ENCODE results near the gene AKAP13.

The AKAP13 gene

DNA sequence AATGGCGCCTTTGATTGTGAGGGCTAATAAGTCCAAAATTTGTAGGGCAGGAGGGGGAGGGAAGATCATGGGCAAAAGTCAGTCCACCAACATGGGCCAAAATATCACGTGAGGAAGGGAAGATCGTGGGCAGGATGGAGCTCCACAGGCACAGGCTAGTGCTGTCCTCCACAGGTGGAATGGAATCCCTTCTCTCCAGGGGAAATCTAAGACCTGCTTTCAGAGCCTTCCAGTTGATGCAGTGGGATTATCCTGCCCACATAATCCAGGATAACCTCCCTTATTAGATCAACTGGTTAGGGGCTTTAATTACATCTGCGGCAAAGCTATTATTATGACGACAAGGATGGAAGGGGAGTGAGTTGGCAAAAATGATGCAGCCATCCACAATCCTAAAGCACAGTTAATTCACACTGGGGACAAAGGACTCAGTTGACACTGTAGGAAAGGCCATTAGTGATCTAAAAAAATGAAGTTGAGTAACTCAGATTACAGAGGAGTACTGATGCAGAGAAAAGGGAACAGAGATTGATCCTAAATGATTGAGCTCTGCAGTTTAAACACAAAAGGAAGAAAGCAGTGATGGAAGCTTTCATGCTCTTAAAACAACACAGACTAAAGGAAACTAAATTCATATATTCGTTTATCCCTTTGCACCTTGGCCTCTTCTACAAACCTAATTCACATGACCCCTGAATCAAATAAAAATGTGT, 159.8 kb downstream of the AKAP13 start:
- DNase-seq (ENCODE audit: low spot score), result no peak

DNA sequence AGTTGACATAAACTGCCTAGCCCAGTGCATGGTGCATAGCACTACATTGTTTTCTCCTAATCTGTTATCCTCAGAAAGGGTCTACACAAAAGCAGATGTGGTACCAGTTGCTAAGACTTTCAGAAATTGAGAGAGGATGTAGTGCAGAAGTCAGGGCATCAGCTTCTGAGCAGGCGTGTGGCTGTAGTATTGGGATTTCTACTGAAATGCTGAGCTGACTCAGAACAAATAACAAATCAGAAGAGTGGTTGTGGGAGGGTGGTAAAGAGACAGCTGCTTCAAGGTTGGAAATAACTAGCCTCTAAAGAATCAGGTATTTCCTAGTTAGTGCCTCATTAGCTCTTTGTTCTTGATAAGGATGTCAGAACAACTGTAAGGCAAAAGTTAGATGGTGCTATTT, 161.3 kb downstream of the AKAP13 start:
- DNase-seq (ENCODE audit: low spot score), result peak; percentile 22
- TF ChIP-seq CTCF (IDR thresholded peaks at IDR 0.05; ENCODE audit: extremely low read depth, missing control alignments), result no peak

More for the DNA sequence above, 159.8 kb downstream of the AKAP13 start:
- TF ChIP-seq CTCF (IDR thresholded peaks at IDR 0.05; ENCODE audit: extremely low read depth, missing control alignments), result no peak

DNA sequence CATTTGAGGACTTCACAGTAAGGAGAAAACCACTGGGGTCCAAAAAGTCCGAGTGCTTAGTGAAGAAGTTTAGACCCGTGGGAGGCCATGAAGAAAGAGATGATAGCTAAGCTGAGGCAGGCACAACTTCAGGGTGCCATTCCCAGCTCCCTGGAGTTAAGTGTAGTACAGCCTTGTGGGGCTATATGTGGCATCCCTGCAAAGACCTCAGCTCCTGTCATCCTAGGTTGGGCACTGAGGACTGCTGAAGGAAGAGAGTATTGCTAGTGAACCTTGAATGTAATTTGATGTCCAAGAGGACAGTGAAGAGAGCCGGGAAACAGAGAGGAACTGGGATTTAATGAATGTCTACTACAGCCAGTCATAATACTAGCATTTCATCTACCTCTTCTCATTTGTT, 162.1 kb downstream of the AKAP13 start:
- DNase-seq (ENCODE audit: low spot score), result no peak
- TF ChIP-seq CTCF (IDR thresholded peaks at IDR 0.05; ENCODE audit: extremely low read depth, missing control alignments), result no peak

DNA sequence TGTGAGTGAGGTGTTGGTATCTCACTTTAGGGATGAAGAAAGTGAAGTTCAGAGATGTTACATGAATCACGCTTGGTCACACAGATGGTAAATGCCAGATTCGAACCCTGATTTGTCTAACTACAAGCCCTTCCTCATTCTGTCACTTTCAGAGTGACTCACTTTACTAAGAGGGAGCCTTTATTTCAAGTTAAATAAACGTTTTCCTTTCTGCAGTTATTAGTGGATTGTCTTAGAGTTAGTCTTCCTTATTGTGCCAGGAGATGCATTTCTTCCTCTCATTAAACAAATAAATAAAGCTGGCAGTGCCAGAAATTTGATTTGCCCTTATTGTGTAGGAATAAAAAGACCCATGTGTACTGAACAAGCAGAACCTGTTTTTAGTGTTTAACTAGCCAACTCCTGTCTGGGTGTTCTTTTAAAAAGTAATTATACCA, 162.5 kb downstream of the AKAP13 start:
- TF ChIP-seq CTCF (IDR thresholded peaks at IDR 0.05; ENCODE audit: extremely low read depth, missing control alignments), result no peak
- DNase-seq (ENCODE audit: low spot score), result peak; percentile 18

DNA sequence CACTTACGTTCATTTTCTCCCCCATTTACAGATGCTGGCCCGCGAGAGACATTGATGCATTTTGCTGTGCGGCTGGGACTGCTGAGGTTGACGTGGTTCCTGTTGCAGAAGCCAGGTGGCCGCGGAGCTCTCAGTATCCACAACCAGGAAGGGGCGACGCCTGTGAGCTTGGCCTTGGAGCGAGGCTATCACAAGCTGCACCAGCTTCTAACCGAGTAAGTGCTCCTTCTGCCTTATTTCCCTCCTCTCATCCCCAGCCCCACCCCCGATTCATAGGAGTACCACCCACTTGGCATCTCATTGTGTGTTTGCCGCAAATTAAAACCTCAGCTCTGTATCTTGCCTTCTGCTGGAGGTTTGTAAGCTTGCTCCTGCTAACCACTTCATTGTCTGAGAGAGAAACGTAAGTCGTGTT, 163.3 kb downstream of the AKAP13 start:
- DNase-seq (ENCODE audit: low spot score), result no peak
- no peak for TF ChIP-seq CTCF (IDR thresholded peaks at IDR 0.05; ENCODE audit: extremely low read depth, missing control alignments)

- no peak for TF ChIP-seq CTCF (IDR thresholded peaks at IDR 0.05; ENCODE audit: extremely low read depth, missing control alignments)
- no peak for DNase-seq (ENCODE audit: low spot score)
These were observed 164.8 kb downstream of the AKAP13 start for GRCh38 chr15:85545185-85545584.

DNA sequence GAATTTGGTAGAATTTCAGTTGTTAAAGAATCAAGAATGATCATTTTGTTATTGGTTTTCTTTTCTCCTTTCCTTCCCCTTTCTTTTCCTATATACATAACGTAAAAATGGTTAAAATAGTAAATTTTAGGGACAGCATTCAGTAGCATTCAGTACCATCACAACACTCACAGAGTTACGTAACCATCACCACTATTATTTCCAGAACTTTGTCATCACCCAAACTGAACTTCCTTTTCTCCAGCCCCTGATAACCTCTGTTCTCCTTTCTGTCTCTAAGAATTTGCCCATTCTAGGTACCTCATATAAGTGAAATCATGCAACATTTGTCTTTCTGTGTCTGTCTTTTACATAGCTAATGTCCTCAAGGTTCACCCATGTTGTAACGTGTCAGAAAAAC, 165.3 kb downstream of the AKAP13 start:
- no peak for DNase-seq (ENCODE audit: low spot score)
- no peak for TF ChIP-seq CTCF (IDR thresholded peaks at IDR 0.05; ENCODE audit: extremely low read depth, missing control alignments)
